GM23338 (cell line): ENCODE results near the gene SKIC2.
"Not testable (repeated sequence)": the region's sequence is repeated elsewhere in the genome, so short reads cannot be mapped to it uniquely, and the experiment has no call there.

Source experiments
- CREB1 ChIP-seq: fragments of 250-450 bp; sonication (Bioruptor Pico); IDR thresholded peaks from 2 replicates; pipeline ENCODE4 v1.5.0; 2020; ENCODE audit warnings: low read depth, mild to moderate bottlenecking, moderate library complexity
- EZH2 ChIP-seq: fragments of 200-600 bp; sonication (generic); IDR thresholded peaks from one replicate; pipeline ENCODE4 v1.8.0; 2017; ENCODE audit warnings: antibody characterized with exemption, mild to moderate bottlenecking, low read depth; ENCODE audit not compliant: unreplicated experiment
- EZH2phosphoT487 ChIP-seq: fragments of 200-600 bp; sonication (generic); IDR thresholded peaks from one replicate; pipeline ENCODE4 v1.8.1; 2018; ENCODE audit warnings: antibody characterized with exemption; ENCODE audit not compliant: unreplicated experiment
- JUNB ChIP-seq: IDR thresholded peaks from one replicate; pipeline ENCODE4 v1.6.1; 2016; ENCODE audit warnings: antibody characterized with exemption; ENCODE audit not compliant: unreplicated experiment
- NANOG ChIP-seq: IDR thresholded peaks from 2 replicates; pipeline ENCODE4 v1.6.1; 2016; ENCODE audit warnings: antibody characterized with exemption, borderline replicate concordance
- POLR2AphosphoS5 ChIP-seq: IDR thresholded peaks from 2 replicates; pipeline ENCODE4 v1.6.1; 2016; ENCODE audit warnings: antibody characterized with exemption, low read depth
- ZNF114 ChIP-seq: fragments of 250-450 bp; sonication (Bioruptor Pico); IDR thresholded peaks from 2 replicates; pipeline ENCODE4 v1.5.0; 2020; ENCODE audit warnings: mild to moderate bottlenecking, moderate library complexity
- ZNF331 ChIP-seq: fragments of 250-450 bp; sonication (Bioruptor Pico); IDR thresholded peaks from 2 replicates; pipeline ENCODE4 v1.5.0; 2020; ENCODE audit warnings: low read depth, mild to moderate bottlenecking, moderate library complexity
- TF ChIP-seq, protein P1 (sequence below), 2 experiments: fragments of 200-600 bp in 1 of 2; sonication (generic) in 1 of 2; conservative IDR thresholded peaks; 2 replicates each; pipeline versions ENCODE4 v1.5.1 to v1.6.1; 2016 to 2017; ENCODE audit warnings: antibody characterized with exemption in 2 of 2, low read depth in 2 of 2, mild to moderate bottlenecking in 2 of 2, moderate library complexity in 1 of 2
- TF ChIP-seq, protein P2 (sequence below): IDR thresholded peaks from one replicate; pipeline ENCODE4 v1.6.1; 2018; ENCODE audit warnings: antibody characterized with exemption; ENCODE audit not compliant: unreplicated experiment

GRCh38 chr6:31996385-31996784 is 37.4 kb downstream of the SKIC2 start:
- TF ChIP-seq ZNF114 (CRISPR knock-in tag); ZNF331; EZH2phosphoT487; EZH2; POLR2AphosphoS5; JUNB; NANOG; CREB1 (CRISPR knock-in tag): not testable (repeated sequence)
- TF ChIP-seq, protein P1, sequence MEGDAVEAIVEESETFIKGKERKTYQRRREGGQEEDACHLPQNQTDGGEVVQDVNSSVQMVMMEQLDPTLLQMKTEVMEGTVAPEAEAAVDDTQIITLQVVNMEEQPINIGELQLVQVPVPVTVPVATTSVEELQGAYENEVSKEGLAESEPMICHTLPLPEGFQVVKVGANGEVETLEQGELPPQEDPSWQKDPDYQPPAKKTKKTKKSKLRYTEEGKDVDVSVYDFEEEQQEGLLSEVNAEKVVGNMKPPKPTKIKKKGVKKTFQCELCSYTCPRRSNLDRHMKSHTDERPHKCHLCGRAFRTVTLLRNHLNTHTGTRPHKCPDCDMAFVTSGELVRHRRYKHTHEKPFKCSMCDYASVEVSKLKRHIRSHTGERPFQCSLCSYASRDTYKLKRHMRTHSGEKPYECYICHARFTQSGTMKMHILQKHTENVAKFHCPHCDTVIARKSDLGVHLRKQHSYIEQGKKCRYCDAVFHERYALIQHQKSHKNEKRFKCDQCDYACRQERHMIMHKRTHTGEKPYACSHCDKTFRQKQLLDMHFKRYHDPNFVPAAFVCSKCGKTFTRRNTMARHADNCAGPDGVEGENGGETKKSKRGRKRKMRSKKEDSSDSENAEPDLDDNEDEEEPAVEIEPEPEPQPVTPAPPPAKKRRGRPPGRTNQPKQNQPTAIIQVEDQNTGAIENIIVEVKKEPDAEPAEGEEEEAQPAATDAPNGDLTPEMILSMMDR (conservative IDR thresholded peaks at IDR 0.05; ENCODE audit: low read depth in 2 of 2), result not testable (repeated sequence)
- TF ChIP-seq, protein P2, sequence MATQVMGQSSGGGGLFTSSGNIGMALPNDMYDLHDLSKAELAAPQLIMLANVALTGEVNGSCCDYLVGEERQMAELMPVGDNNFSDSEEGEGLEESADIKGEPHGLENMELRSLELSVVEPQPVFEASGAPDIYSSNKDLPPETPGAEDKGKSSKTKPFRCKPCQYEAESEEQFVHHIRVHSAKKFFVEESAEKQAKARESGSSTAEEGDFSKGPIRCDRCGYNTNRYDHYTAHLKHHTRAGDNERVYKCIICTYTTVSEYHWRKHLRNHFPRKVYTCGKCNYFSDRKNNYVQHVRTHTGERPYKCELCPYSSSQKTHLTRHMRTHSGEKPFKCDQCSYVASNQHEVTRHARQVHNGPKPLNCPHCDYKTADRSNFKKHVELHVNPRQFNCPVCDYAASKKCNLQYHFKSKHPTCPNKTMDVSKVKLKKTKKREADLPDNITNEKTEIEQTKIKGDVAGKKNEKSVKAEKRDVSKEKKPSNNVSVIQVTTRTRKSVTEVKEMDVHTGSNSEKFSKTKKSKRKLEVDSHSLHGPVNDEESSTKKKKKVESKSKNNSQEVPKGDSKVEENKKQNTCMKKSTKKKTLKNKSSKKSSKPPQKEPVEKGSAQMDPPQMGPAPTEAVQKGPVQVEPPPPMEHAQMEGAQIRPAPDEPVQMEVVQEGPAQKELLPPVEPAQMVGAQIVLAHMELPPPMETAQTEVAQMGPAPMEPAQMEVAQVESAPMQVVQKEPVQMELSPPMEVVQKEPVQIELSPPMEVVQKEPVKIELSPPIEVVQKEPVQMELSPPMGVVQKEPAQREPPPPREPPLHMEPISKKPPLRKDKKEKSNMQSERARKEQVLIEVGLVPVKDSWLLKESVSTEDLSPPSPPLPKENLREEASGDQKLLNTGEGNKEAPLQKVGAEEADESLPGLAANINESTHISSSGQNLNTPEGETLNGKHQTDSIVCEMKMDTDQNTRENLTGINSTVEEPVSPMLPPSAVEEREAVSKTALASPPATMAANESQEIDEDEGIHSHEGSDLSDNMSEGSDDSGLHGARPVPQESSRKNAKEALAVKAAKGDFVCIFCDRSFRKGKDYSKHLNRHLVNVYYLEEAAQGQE, result not testable (repeated sequence)
